ENCODE measurements around the gene ZDHHC17.

Gene ZDHHC17

DNA sequence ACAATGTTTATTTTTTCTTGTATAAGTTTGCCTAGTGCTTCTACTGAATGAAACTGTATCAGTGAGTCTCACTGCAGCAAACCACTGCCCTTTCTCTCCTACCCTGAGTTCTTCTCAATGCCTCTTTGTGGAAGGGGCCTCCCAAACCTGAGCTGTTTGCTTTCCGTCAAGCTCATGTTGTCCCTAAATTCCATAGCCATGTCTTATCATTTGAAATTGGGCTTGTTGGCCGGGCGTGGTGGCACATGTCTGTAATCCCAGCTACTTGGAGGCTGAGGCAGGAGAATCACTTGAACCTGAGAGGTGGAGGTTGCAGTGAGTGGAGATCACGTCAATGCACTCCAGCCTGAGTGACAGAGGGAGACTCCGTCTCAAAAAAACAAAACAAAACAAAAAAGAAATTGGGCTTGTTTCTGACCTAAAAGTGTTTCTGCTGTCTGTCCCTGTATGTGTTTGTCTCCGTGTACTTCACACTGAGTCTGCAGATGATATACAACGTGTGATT is 116.7 kb downstream of the ZDHHC17 start:
- TF ChIP-seq, protein P1, sequence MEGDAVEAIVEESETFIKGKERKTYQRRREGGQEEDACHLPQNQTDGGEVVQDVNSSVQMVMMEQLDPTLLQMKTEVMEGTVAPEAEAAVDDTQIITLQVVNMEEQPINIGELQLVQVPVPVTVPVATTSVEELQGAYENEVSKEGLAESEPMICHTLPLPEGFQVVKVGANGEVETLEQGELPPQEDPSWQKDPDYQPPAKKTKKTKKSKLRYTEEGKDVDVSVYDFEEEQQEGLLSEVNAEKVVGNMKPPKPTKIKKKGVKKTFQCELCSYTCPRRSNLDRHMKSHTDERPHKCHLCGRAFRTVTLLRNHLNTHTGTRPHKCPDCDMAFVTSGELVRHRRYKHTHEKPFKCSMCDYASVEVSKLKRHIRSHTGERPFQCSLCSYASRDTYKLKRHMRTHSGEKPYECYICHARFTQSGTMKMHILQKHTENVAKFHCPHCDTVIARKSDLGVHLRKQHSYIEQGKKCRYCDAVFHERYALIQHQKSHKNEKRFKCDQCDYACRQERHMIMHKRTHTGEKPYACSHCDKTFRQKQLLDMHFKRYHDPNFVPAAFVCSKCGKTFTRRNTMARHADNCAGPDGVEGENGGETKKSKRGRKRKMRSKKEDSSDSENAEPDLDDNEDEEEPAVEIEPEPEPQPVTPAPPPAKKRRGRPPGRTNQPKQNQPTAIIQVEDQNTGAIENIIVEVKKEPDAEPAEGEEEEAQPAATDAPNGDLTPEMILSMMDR (conservative IDR thresholded peaks at IDR 0.05; ENCODE audit: low read depth, low read length) = no peak
- H3K27me3 ChIP-seq (ENCODE audit: insufficient read depth, low read depth) = no peaks in the 10 kb centered on the region
- H3K79me2 ChIP-seq (ENCODE audit: insufficient read depth, low read depth) = no peaks in the 10 kb centered on the region
- H3K27ac ChIP-seq = no peak overlapping the region
- peaks cover 5% of the 10 kb centered on the region for H3K4me1 ChIP-seq (ENCODE audit: low read depth, poor library complexity, severe bottlenecking)
- no peak overlapping the region for H2AFZ ChIP-seq (ENCODE audit: low read depth)
- no peak overlapping the region for H3K9ac ChIP-seq
- no peaks in the 10 kb centered on the region for H3K36me3 ChIP-seq (ENCODE audit: insufficient read depth)
- no peak overlapping the region for H3K4me2 ChIP-seq
- H3K4me3 ChIP-seq (IDR thresholded peaks at IDR 0.05; ENCODE audit: insufficient read depth, low read depth, low read length) = no peak overlapping the region
- H4K20me1 ChIP-seq (ENCODE audit: insufficient read depth) = no peaks in the 10 kb centered on the region

DNA sequence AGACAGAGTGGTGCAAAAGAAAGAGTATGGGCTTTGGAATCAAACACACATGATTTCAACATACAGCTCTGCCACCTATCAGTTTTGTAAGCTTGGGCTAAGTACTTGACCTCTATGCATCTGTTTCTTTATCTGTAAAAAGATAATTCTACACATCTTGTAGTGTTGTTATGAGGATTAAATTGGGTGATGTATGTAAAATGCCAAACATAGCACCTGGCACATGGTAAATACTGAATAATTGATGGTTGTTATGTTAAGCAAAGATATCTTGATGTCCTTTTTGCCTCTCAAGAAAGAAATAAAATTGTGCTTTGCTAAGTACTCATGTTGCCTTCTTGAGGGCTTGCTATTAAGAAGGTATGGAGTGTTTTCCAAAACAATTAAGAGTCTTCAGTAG is 117.2 kb downstream of the ZDHHC17 start:
- TF ChIP-seq, protein P1 (conservative IDR thresholded peaks at IDR 0.05; ENCODE audit: low read depth, low read length) = no peak
- peaks cover 5% of the 10 kb centered on the region for H3K4me1 ChIP-seq (ENCODE audit: low read depth, poor library complexity, severe bottlenecking)
- H3K4me3 ChIP-seq (IDR thresholded peaks at IDR 0.05; ENCODE audit: insufficient read depth, low read depth, low read length) = no peak overlapping the region
- no peaks in the 10 kb centered on the region for H3K27me3 ChIP-seq (ENCODE audit: insufficient read depth, low read depth)
- H4K20me1 ChIP-seq (ENCODE audit: insufficient read depth) = no peaks in the 10 kb centered on the region
- H3K27ac ChIP-seq = no peak overlapping the region
- no peaks in the 10 kb centered on the region for H3K79me2 ChIP-seq (ENCODE audit: insufficient read depth, low read depth)
- H3K36me3 ChIP-seq (ENCODE audit: insufficient read depth) = no peaks in the 10 kb centered on the region
- H3K4me2 ChIP-seq = no peak overlapping the region
- no peak overlapping the region for H2AFZ ChIP-seq (ENCODE audit: low read depth)
- no peak overlapping the region for H3K9ac ChIP-seq

DNA sequence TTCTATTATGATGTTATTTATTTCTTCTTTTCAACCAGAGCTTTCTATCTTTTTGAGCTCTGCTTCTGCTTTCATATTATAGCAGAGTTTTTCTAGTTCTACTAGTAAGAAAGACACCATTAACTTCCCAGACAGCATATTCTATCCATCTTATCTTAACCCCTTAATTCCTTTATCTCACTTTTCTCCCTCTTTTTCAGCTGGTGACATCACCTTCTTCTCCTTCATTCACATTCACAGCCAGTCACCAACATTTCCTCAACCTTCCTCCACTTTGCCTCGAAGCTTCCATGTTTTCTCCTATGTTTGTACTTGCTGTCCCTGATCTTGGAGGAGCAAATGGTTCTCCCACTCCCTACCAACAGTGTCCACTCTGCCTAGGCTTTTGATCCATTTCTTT is 118.5 kb downstream of the ZDHHC17 start:
- H3K4me2 ChIP-seq = no peak overlapping the region
- H3K36me3 ChIP-seq (ENCODE audit: insufficient read depth) = no peaks in the 10 kb centered on the region
- H3K27me3 ChIP-seq (ENCODE audit: insufficient read depth, low read depth) = no peaks in the 10 kb centered on the region
- H3K79me2 ChIP-seq (ENCODE audit: insufficient read depth, low read depth) = no peaks in the 10 kb centered on the region
- H2AFZ ChIP-seq (ENCODE audit: low read depth) = no peak overlapping the region
- H3K4me3 ChIP-seq (IDR thresholded peaks at IDR 0.05; ENCODE audit: insufficient read depth, low read depth, low read length) = no peak overlapping the region
- H3K4me1 ChIP-seq (ENCODE audit: low read depth, poor library complexity, severe bottlenecking) = peaks cover 5% of the 10 kb centered on the region
- H3K9ac ChIP-seq = no peak overlapping the region
- H3K27ac ChIP-seq = no peak overlapping the region
- TF ChIP-seq, protein P1 (conservative IDR thresholded peaks at IDR 0.05; ENCODE audit: low read depth, low read length) = no peak
- H4K20me1 ChIP-seq (ENCODE audit: insufficient read depth) = no peaks in the 10 kb centered on the region

DNA sequence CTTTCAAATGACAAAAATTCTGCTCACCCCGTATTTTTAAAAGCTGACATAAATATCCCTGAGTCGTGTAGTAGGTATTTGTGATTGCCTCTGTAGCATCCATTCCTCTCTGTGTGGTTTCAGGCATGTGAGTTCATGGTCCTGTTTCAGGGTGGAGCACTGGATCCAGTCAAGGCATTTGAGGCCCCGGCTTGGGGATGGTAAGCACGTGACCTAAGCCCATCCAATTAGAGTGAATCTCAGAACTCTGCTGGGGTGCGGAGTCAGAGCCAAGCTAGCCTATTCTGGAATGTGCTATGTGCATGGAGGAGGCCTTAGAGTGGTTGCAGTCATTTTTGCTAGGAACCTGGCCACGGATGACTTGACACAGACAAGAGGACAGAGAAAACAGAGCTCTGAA is 119.2 kb downstream of the ZDHHC17 start:
- Histone ChIP-seq H4K20me1 (ENCODE audit: insufficient read depth) (no peaks in the 10 kb centered on the region), H2AFZ (ENCODE audit: low read depth) (no peak overlapping the region), H3K4me1 (ENCODE audit: low read depth, poor library complexity, severe bottlenecking) (peaks cover 5% of the 10 kb centered on the region), H3K27ac (no peak overlapping the region), H3K27me3 (ENCODE audit: insufficient read depth, low read depth) (no peaks in the 10 kb centered on the region), H3K4me3 (IDR thresholded peaks at IDR 0.05; ENCODE audit: insufficient read depth, low read depth, low read length) (no peak overlapping the region), H3K79me2 (ENCODE audit: insufficient read depth, low read depth) (no peaks in the 10 kb centered on the region), H3K36me3 (ENCODE audit: insufficient read depth) (no peaks in the 10 kb centered on the region), H3K9ac (no peak overlapping the region), H3K4me2 (no peak overlapping the region)
- TF ChIP-seq, protein P1 (conservative IDR thresholded peaks at IDR 0.05; ENCODE audit: low read depth, low read length) = no peak

Measured in KMS-11 (cell line).